GM19043 (cell line): Measurements from ENCODE around the gene GBF1.

ENCODE experiments used
- ATAC-seq: cut with Tn5 transposase; IDR thresholded peaks from one replicate; pipeline ENCODE4 v1.9.1; 2021; ENCODE audit warnings: low read depth; ENCODE audit not compliant: unreplicated experiment

The GBF1 gene

GRCh38 chr10:102334101-102334500 is 88.8 kb downstream of the GBF1 start:
- ATAC-seq = no peak

GRCh38 chr10:102335184-102335583 is 89.9 kb downstream of the GBF1 start:
- no peak for ATAC-seq

- no peak for ATAC-seq
These were observed 95.8 kb downstream of the GBF1 start for GRCh38 chr10:102341038-102341688.

DNA sequence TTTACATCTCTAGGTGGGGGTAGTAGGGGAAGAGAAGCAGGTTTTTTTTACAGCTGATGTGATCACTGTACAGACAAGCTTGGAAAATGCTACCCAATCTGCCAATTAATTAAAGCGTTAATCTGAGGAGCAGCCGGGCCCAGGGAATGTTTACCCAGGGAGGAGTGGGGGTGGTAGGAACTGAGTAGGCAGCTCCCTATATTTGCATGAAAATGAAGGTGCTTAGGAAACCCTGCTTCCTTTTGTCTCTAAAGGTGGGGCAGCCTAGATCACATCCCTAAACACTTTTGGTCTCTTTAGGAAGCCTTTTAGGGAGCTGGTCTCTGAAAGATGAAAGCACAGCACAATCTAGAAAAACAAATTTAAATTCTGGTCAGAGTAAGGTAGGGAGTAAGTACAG is 97.1 kb downstream of the GBF1 start:
- no peak for ATAC-seq

- ATAC-seq = no peak
These were observed 97.6 kb downstream of the GBF1 start for GRCh38 chr10:102342958-102343357.

DNA sequence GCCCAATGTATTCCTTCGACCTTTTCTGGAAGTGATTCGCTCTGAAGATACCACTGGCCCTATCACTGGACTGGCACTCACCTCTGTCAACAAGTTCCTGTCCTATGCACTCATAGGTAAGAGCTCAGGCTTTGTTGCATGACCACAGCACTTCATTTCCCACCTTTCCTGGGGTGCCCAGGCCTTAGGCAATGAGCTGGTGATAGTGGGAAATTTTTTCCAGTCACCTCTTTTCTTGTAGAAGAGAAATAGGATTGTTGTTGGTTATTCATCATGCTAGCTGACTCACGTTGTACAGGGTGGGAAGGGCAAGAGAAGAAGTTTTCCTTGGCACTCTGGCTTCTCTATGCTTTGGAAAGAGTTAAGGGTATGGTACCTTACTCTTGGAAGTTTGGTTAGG is 98.7 kb downstream of the GBF1 start:
- no peak for ATAC-seq

DNA sequence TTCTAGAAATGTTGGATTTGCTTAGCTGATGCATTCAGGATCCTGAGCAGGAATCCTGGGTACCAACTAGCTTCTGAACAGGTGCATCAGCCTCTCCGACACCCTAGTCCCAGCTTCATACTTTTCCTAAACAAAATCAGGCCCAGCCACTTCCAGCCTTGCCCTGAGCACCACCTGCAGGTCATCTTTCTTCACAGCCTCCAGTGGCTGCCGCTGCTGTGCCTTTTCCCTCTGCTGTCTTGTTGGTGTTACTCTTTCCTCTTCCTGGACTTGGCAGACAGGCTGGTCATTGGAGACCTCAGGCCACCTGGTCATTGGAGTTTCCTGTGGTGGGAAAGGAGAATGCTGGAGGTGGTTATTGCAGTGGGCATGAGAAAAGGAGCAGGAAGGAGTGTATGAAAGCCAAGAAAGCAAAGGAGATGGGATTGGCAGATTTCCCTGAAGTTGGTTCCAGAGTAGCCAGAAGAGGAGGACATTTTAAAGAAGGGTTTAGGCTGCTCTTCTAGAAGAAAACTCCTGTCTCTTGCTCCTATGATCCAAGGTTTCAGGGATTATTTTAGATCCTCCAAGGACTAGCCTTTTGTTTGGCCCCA is 102.0 kb downstream of the GBF1 start:
- ATAC-seq = no peak

- ATAC-seq = no peak
These were observed 106.9 kb downstream of the GBF1 start for GRCh38 chr10:102352066-102352715.

DNA sequence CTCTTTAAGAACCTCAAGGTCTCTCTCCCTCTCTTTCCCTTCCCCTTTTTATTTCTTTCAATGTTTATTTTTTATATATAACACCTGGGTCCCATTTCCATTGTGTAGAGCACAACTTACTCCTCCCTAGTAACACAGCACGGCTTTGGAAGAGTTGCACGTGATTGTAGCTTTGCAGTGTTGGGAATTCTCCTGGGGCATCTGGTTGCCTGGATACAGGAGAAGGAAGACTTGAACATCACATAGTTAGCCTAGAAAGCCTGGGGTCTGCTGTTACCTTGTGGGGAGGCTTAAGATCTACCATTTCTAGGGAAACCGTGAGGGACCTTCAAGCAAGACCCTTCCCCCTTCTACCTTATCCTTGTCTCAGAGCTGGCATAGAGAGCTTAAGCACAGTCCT is 109.1 kb downstream of the GBF1 start:
- ATAC-seq = no peak

DNA sequence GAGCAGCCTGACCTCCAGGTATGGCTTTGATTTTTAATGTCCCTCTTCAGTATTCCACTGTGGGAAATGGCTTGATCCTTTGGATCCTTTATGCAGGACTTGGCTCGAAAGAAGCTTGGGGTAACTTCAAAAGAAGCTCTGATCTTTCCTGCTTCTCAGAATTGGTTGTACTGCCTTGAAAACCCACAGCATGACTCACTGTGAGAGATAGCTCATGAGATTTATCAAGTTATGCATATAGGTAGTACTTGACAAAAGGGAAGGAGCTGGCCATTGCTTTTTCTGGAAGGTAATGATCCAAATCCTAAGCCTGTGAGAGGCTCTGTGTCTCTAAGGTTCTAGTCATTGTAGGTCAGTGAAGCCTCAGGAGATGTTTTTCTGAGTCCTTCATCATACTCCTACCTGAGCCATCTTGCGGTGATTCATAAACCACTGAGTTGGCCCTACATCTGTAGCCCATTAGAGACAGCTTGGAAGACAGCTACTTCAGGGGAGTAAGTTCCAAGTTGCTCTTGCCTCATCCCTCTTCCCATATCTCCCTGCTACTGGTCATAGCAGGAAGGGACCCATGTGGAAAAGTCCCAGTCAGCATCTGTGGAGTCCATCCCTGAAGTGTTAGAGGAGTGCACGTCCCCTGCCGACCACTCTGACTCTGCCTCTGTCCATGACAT is 113.5 kb downstream of the GBF1 start:
- ATAC-seq = no peak

- ATAC-seq = no peak
These were observed 122.1 kb downstream of the GBF1 start for GRCh38 chr10:102367441-102367840.

GRCh38 chr10:102368077-102368476 is 122.7 kb downstream of the GBF1 start:
- ATAC-seq = no peak

- ATAC-seq = no peak
These were observed 126.0 kb downstream of the GBF1 start for GRCh38 chr10:102371295-102371694.

DNA sequence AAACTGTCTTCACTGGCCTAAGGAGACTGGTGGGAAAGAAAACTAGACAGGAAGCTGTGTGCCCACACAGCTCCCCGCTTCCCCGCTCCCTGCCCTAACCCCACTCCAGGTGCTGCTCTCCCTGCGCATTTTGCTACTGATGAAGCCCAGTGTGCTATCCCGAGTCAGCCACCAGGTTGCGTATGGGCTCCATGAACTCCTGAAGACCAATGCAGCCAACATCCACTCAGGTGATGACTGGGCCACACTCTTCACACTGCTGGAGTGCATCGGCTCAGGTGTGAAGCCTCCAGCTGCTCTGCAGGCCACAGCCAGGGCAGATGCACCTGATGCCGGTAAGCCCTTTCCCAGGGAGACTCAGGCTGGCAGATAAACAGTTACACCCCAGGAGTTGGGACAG is 129.9 kb downstream of the GBF1 start:
- ATAC-seq = no peak

DNA sequence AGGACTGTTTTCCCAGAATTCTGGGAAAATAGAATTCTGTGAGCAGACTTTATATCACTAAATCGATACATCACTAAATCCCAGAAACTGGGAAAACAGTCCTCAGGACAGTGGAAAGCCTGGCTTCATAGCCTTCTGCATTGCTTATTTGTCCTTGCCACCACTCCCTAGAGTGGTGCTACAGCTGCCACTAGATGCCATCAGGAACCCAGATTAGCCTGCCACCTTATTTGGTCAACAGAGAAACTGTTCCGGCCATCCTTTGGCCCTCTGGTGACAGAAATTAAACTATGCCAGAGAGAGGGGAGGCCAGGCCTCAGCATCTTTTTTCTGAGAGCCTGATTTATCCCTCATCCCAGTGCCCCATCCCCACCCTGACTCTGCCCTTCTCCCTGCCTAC is 130.5 kb downstream of the GBF1 start:
- ATAC-seq = no peak

DNA sequence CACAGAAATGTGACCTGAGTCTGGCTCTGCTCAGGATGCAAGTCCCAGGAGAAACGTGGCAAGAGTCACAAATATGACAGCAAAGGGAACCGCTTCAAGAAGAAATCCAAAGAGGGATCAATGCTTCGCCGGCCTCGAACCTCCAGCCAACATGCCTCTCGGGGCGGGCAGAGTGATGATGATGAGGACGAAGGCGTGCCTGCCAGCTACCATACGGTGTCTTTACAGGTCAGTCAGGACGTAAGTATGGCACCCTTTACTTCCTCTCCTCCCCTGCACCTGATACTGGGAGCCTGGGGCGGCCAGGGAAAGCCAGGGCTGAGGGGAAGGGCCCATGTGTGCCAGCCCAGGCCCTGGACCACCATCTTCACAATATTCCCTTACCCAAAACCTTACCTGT is 131.6 kb downstream of the GBF1 start:
- ATAC-seq = no peak

GRCh38 chr10:102379383-102379782 is 134.1 kb downstream of the GBF1 start:
- ATAC-seq = no peak

DNA sequence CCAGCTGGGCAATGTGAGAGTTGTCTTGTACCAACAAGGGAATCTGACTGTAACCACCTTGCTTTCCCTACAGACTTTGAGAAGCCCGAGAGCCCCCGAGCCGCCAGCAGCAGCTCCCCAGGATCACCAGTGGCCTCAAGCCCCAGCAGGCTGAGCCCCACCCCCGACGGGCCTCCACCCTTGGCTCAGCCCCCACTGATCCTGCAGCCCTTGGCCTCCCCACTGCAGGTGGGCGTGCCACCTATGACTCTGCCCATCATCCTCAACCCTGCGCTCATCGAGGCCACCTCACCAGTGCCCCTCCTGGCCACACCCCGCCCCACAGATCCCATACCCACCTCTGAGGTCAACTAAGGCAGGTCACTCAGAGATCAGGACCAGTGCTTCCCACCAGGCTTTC is 136.7 kb downstream of the GBF1 start:
- ATAC-seq = no peak

DNA sequence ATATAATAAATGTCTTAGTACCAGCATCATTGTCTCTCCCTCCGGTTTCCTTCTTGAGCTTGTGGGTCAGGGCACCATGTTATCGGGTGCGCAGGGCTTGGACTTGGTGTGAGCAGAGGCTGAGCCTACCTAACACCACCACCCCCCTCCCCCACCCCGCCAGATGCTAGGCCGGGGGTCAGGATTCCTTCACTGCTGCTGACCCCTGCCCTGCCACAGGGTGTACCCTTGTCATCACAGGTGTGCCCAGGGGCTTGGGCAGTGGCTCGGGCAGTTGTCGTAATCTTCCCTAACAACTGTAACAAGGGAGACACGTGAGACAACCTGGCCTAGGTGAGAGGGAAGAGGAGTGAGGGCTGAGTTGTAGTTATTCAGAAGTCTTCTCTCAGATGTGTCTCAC is 137.5 kb downstream of the GBF1 start:
- ATAC-seq = no peak

GRCh38 chr10:102384053-102384452 is 138.7 kb downstream of the GBF1 start:
- no peak for ATAC-seq

DNA sequence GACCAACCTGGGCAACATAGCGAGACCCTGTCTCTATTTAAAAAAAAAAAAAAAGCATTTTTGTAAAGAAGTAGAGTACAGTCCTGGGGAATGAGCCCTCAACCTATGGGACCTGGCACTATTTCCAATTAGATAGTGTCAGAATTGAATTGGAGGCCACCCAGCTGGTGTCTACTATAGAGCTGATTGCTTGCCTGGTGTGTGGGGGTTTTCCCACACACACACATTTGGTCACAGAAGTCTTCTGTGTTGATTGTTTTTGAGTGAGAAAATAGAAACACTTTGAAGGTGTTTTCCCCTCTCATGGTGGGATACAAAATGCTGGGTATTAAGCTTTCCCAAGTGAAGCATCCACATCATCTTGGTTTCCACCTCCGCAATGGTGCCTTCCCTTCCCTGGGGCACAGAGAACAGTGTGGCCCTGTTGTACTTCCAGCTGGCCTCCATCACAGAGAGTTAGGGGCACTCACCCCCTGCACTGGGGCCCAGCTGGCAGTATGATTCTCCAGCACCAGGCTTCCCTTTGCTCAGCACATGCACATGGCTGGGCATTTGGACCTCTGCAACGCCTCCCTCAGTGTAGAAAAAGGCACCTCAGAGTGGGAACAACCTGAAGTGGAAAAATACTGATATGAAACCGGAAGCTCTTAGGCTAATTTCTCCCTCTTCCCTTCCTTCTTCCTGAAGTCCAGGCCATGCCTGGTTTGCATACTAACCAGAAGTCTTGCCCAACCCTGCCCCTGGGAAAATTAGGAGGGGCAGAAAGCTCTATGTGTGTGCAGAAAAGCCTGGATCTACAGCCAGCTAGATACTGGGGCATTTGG is 139.5 kb downstream of the GBF1 start:
- ATAC-seq = no peak
